Sigmoid colon (tissue), 4 donors: Measurements from ENCODE around the gene SYT7.

ENCODE experiments used
- CTCF ChIP-seq, 4 experiments: fragments of 450-650 bp in 3 of 4; fragments of 200-600 bp in 1 of 4; IDR thresholded peaks; one replicate each; pipeline ENCODE4 v1.5.1; 2016 to 2019; ENCODE audit warnings: antibody characterized with exemption in 4 of 4, mild to moderate bottlenecking in 3 of 4, moderate library complexity in 2 of 4
- EP300 ChIP-seq, 4 donors: sonication (generic); formaldehyde crosslinking; IDR thresholded peaks; one replicate each; pipeline ENCODE4 v1.6.1; 2017; ENCODE audit warnings: antibody characterized with exemption in 4 of 4

- TF ChIP-seq CTCF (IDR thresholded peaks at IDR 0.05) (no peak), EP300 (IDR thresholded peaks at IDR 0.05) (no peak)
Measured at GRCh38 chr11:61498767-61499341, 82.0 kb downstream of the SYT7 start.
